Right kidney (tissue), 1 donor: ENCODE data around the gene SYNGR1.

Experiments
- DNase-seq: peaks from one replicate; pipeline ENCODE4 v3.0.0-alpha.2; 2016

Gene SYNGR1

GRCh38 chr22:39430576-39431150, 80.9 kb downstream of the SYNGR1 start:
- no peak for DNase-seq

- no peak for DNase-seq
These were observed 81.5 kb downstream of the SYNGR1 start for GRCh38 chr22:39431216-39431801.

- DNase-seq, result no peak
These were observed 82.0 kb downstream of the SYNGR1 start for GRCh38 chr22:39431821-39432251.

- no peak for DNase-seq
These were observed 82.6 kb downstream of the SYNGR1 start for GRCh38 chr22:39432361-39432811.

GRCh38 chr22:39433476-39434242, 83.9 kb downstream of the SYNGR1 start:
- no peak for DNase-seq

GRCh38 chr22:39434243-39434653, 84.5 kb downstream of the SYNGR1 start:
- DNase-seq, result no peak

- DNase-seq, result no peak
These were observed 84.9 kb downstream of the SYNGR1 start for GRCh38 chr22:39434721-39435120.
